Endothelial cell of umbilical vein (primary cell): Measurements from ENCODE around the gene CREG2. TPM values are rescaled to one million over a fixed set of nuclear protein-coding genes. Genes with fewer than 3 reads are reported as not detected.

ENCODE experiments used
- BruUV-seq: library from RNA; stranded (reverse); fragments of 400-500 nt; replicated peaks from 2 replicates; lab custom pipeline; 2021; lab: Mats Ljungman, UMichigan
- CTCF ChIA-PET: fragments of 300-600, 350-600 bp; sonication (Branson Sonifier 250); formaldehyde crosslinking; loops from one replicate; lab custom pipeline; 2021; ENCODE audit warnings: antibody characterized with exemption, inconsistent platforms; lab: Charles Lee
- POLR2A ChIA-PET: fragments of 300-600, 350-600 bp; sonication (Branson Sonifier 250); formaldehyde crosslinking; loops from one replicate; lab custom pipeline; 2021; ENCODE audit warnings: antibody characterized with exemption, inconsistent platforms; lab: Charles Lee
- DNase-seq: peaks from one replicate; pipeline ENCODE4 v3.0.0-alpha.2; 2011; ENCODE audit warnings: low read depth, low spot score
- FAIRE-seq: peaks from 2 replicates; lab custom pipeline; 2011; peaks lifted over from hg19 to GRCh38; lab: Jason Lieb, UNC
- H2AFZ ChIP-seq: 2 replicates; pipeline ENCODE4 v1.6.0; 2012; ENCODE audit warnings: low read depth, low read length, control low read depth, inconsistent platforms
- H3K27ac ChIP-seq: 2 replicates; pipeline ENCODE4 v1.5.1; 2011; ENCODE audit warnings: low read depth, mild to moderate bottlenecking, control low read depth, low read length, moderate library complexity; ENCODE audit not compliant: insufficient read depth
- H3K27me3 ChIP-seq, 2 experiments: 2 replicates each; pipeline versions ENCODE4 v1.6.0 to v1.6.1; 2011; ENCODE audit warnings: low read length in 2 of 2, mixed read lengths in 1 of 2; ENCODE audit not compliant: control insufficient read depth in 2 of 2, insufficient read depth in 2 of 2
- H3K36me3 ChIP-seq, 2 experiments: 2 replicates in 1 of 2; 3 replicates in 1 of 2; pipeline ENCODE4 v1.5.1; 2011; ENCODE audit warnings: low read length in 2 of 2, mild to moderate bottlenecking in 1 of 2, moderate library complexity in 1 of 2; ENCODE audit not compliant: control insufficient read depth in 2 of 2, insufficient read depth in 2 of 2; ENCODE audit errors: extremely low read depth in 1 of 2
- H3K4me1 ChIP-seq: 3 replicates; pipeline ENCODE4 v1.5.1; 2011; ENCODE audit warnings: mild to moderate bottlenecking, low read length; ENCODE audit not compliant: control insufficient read depth, insufficient read depth; ENCODE audit errors: extremely low read depth
- H3K4me2 ChIP-seq: 2 replicates; pipeline ENCODE4 v1.6.1; 2011; ENCODE audit warnings: low read length, control low read depth, mixed read lengths; ENCODE audit not compliant: insufficient read depth
- H3K4me3 ChIP-seq, 3 experiments: fragments of 200-600 bp in 1 of 3; sonication (generic), shearing (Covaris generic) in 1 of 3; replicated peaks in 1 of 3; 2 replicates each; pipeline ENCODE4 v1.5.1; 2011 to 2016; ENCODE audit warnings: control low read depth in 3 of 3, low read length in 3 of 3, mild to moderate bottlenecking in 2 of 3, inconsistent platforms in 1 of 3, low read depth in 1 of 3, moderate library complexity in 1 of 3; ENCODE audit not compliant: insufficient read depth in 1 of 3
- H3K79me2 ChIP-seq: 2 replicates; pipeline ENCODE4 v1.6.0; 2012; ENCODE audit warnings: low read length, inconsistent platforms; ENCODE audit not compliant: control insufficient read depth, insufficient read depth
- H3K9ac ChIP-seq: replicated peaks from 2 replicates; pipeline ENCODE3; 2011; ENCODE audit warnings: low read length, control low read depth; ENCODE audit not compliant: insufficient read depth; ENCODE audit errors: extremely low read depth
- H3K9me1 ChIP-seq: replicated peaks from 3 replicates; pipeline ENCODE4 v1.6.0; 2011; ENCODE audit warnings: mild to moderate bottlenecking, low read length; ENCODE audit not compliant: control insufficient read depth, insufficient read depth; ENCODE audit errors: extremely low read depth
- H3K9me3 ChIP-seq: replicated peaks from 2 replicates; pipeline ENCODE4 v1.5.1; 2012; ENCODE audit warnings: low read length, inconsistent platforms; ENCODE audit not compliant: control insufficient read depth, insufficient read depth
- H4K20me1 ChIP-seq: replicated peaks from 2 replicates; pipeline ENCODE3; 2011; ENCODE audit warnings: mild to moderate bottlenecking, low read length; ENCODE audit not compliant: control insufficient read depth, insufficient read depth; ENCODE audit errors: extremely low read depth
- CTCF ChIP-seq, 2 donors: IDR thresholded peaks; 1 replicate in 1 of 2; 2 replicates in 1 of 2; pipeline ENCODE4 v1.5.1; 2011; ENCODE audit warnings: low read length in 2 of 2, mild to moderate bottlenecking in 2 of 2, moderate library complexity in 2 of 2, control low read depth in 1 of 2, inconsistent platforms in 1 of 2, low read depth in 1 of 2; ENCODE audit not compliant: insufficient read depth in 1 of 2; ENCODE audit errors: extremely low read depth in 1 of 2
- EZH2 ChIP-seq: IDR thresholded peaks from 2 replicates; pipeline ENCODE4 v1.6.1; 2012; ENCODE audit warnings: borderline replicate concordance, low read depth, mild to moderate bottlenecking, moderate library complexity, low read length, inconsistent platforms; ENCODE audit not compliant: severe bottlenecking
- FOS ChIP-seq: IDR thresholded peaks from 2 replicates; pipeline ENCODE4 v1.6.1; 2011; ENCODE audit warnings: mild to moderate bottlenecking, low read length, moderate library complexity, borderline replicate concordance; ENCODE audit not compliant: insufficient read depth
- GATA2 ChIP-seq: IDR thresholded peaks from 2 replicates; pipeline ENCODE4 v1.7.0; 2011; ENCODE audit warnings: low read depth, mild to moderate bottlenecking, moderate library complexity, mixed read lengths, low read length; ENCODE audit not compliant: insufficient read length, insufficient read depth
- JUN ChIP-seq: IDR thresholded peaks from 2 replicates; pipeline ENCODE4 v1.6.1; 2011; ENCODE audit warnings: borderline replicate concordance, low read depth; ENCODE audit not compliant: insufficient read length, insufficient read depth
- MAX ChIP-seq: IDR thresholded peaks from 2 replicates; pipeline ENCODE4 v1.6.1; 2011; ENCODE audit not compliant: insufficient read depth, insufficient read length
- MYC ChIP-seq: IDR thresholded peaks from one replicate; pipeline ENCODE4 v1.6.1; 2011; ENCODE audit warnings: mild to moderate bottlenecking, low read depth, low read length
- POLR2A ChIP-seq: IDR thresholded peaks from 2 replicates; pipeline ENCODE4 v1.6.1; 2012; ENCODE audit warnings: low read depth, mild to moderate bottlenecking, control low read depth, low read length
- POLR2AphosphoS5 ChIP-seq: IDR thresholded peaks from 2 replicates; pipeline ENCODE4 v1.6.1; 2012; ENCODE audit warnings: low read depth, mild to moderate bottlenecking, control low read depth, low read length, moderate library complexity; ENCODE audit not compliant: insufficient read depth
- dilution Hi-C: fragments of 300-500 bp; cut with MboI; formaldehyde crosslinking; loops from one replicate; pipeline ENCODE4 v1.15.0; 2019; ENCODE audit warnings: low sequenced_read_pairs; ENCODE audit not compliant: extremely low pct_ligation_motif_present
- intact Hi-C: fragments of 100-400 bp; cut with micrococcal nuclease; formaldehyde crosslinking; loops from one replicate; pipeline ENCODE4 v1.10.0; 2022
- polyA plus RNA-seq, 4 experiments: library from polyadenylated mRNA; depleted of rRNA in 3 of 4; stranded (reverse) in 3 of 4; unstranded in 1 of 4; fragments of >200 nt; gene quantifications; 2 replicates each; pipeline versions ENCODE4 v1.2.1 to v1.2.3, GENCODE V29; 2011 to 2012; ENCODE audit warnings: missing spikeins in 1 of 4
- total RNA-seq: library from RNA; stranded (reverse); gene quantifications from 2 replicates; pipeline ENCODE4 v1.2.3, GENCODE V29; 2021

The CREG2 gene
- total and polyA plus RNA-seq, 2 donors (not counting 3 experiments of a cell fraction or from before 2014, with no cell fraction given) = 0.48 to 2.0 TPM

- Histone ChIP-seq H3K79me2 (no peaks in the 10 kb centered on the region), H3K4me3 (no peak overlapping the region), H3K27me3 (peaks cover 9 to 15% of the 10 kb centered on the region in 2 experiments), H3K36me3 (no peaks in the 10 kb centered on the region), H3K9me1 (no peaks in the 10 kb centered on the region), H3K9me3 (no peaks in the 10 kb centered on the region), H4K20me1 (no peaks in the 10 kb centered on the region), H3K27ac (no peak overlapping the region), H2AFZ (no peak overlapping the region), H3K4me2 (no peak overlapping the region), H3K4me1 (no peaks in the 10 kb centered on the region), H3K9ac (no peak overlapping the region)
- BruUV-seq = no TSS peak
- ChIA-PET POLR2A (no interaction called here), CTCF (interaction anchor here (0.9 to 1.1 kb wide), 2 partner anchors 13 to 18 kb away, joined by 3 read pairs; no protein-coding TSS in a partner anchor)
- TF ChIP-seq GATA2 = no peak
- no peak for TF ChIP-seq POLR2A
- no peak for TF ChIP-seq MYC
- TF ChIP-seq FOS = no peak
- TF ChIP-seq POLR2AphosphoS5 = no peak
- TF ChIP-seq EZH2 = no peak
- no peak for TF ChIP-seq JUN
- no peak for TF ChIP-seq CTCF (IDR thresholded peaks at IDR 0.05; ENCODE audit: extremely low read depth in 1 of 2, insufficient read depth in 1 of 2, low read depth in 1 of 2, low read length in 2 of 2)
- TF ChIP-seq MAX = no peak
- DNase-seq (no peak), FAIRE-seq (no peak)
- intact Hi-C loops (no loop called here), dilution Hi-C loops (no loop called here)
Observed at GRCh38 chr2:101359410-101359954, 27.8 kb downstream of the CREG2 start.
